Measurements from ENCODE around the gene EBNA1BP2.

The EBNA1BP2 gene

GRCh38 chr1:43199093-43199726 lies 27.1 kb upstream of the EBNA1BP2 start:
- H3K9ac ChIP-seq (ENCODE audit: low read length), result no peak overlapping the region
- peak overlapping the region in 1 of 2 experiments; percentile 16 for H3K18ac ChIP-seq (ENCODE audit: low read depth in 1 of 2, low read length in 2 of 2)
- DNase-seq, result no peak
- H2BK15ac ChIP-seq (ENCODE audit: low read depth, poor library complexity, severe bottlenecking), result no peak overlapping the region
- H3K4me2 ChIP-seq (ENCODE audit: low read length, poor library complexity, severe bottlenecking), result no peak overlapping the region
- no peak overlapping the region for H3K27ac ChIP-seq (ENCODE audit: low read length, poor library complexity, severe bottlenecking)
- H4K8ac ChIP-seq (ENCODE audit: low read length), result no peak overlapping the region
- H3K79me1 ChIP-seq (replicated peaks; ENCODE audit: low read length, poor library complexity, severe bottlenecking), result no peaks in the 10 kb centered on the region
- no peak overlapping the region for H2BK5ac ChIP-seq (ENCODE audit: low read depth, low read length, poor library complexity, severe bottlenecking)
- H3K36me3 ChIP-seq (ENCODE audit: control insufficient read depth in 1 of 2, insufficient read depth in 2 of 2, low read depth in 1 of 2, low read length in 2 of 2), result no peaks in the 10 kb centered on the region
- H3K23ac ChIP-seq (ENCODE audit: low read length in 2 of 2), result no peak overlapping the region
- peaks cover 0 to 11% of the 10 kb centered on the region in 2 experiments for H3K27me3 ChIP-seq (ENCODE audit: control insufficient read depth in 1 of 2, insufficient read depth in 1 of 2, low read length in 2 of 2)
- H3K4ac ChIP-seq (ENCODE audit: low read depth in 1 of 2, low read length in 2 of 2), result no peak overlapping the region
- H2AK5ac ChIP-seq (ENCODE audit: low read length, severe bottlenecking), result no peak overlapping the region
- no peaks in the 10 kb centered on the region for H3K4me1 ChIP-seq (ENCODE audit: control insufficient read depth, insufficient read depth, low read depth, low read length)
- H3K4me3 ChIP-seq (ENCODE audit: insufficient read depth in 1 of 2, low read depth in 1 of 2, low read length in 2 of 2), result no peak overlapping the region
- H4K91ac ChIP-seq (ENCODE audit: low read length), result no peak overlapping the region
- no peak overlapping the region for H3K14ac ChIP-seq (ENCODE audit: low read length in 2 of 2)
- H3K9me3 ChIP-seq (ENCODE audit: control insufficient read depth, low read length), result peaks cover 7% of the 10 kb centered on the region
- no peak overlapping the region for H2BK12ac ChIP-seq (ENCODE audit: low read length in 2 of 2)
- no peak overlapping the region for H2AFZ ChIP-seq (ENCODE audit: low read depth, low read length)
- WGBS, result 78% methylated on average over 8 of the region's 8 CpGs
- H2BK120ac ChIP-seq (ENCODE audit: low read depth, low read length), result no peak overlapping the region

- Histone ChIP-seq H2BK5ac (ENCODE audit: low read depth, low read length, poor library complexity, severe bottlenecking) (no peak overlapping the region), H3K36me3 (ENCODE audit: control insufficient read depth in 1 of 2, insufficient read depth in 2 of 2, low read depth in 1 of 2, low read length in 2 of 2) (no peaks in the 10 kb centered on the region), H3K27ac (ENCODE audit: low read length, poor library complexity, severe bottlenecking) (no peak overlapping the region), H3K4me1 (ENCODE audit: control insufficient read depth, insufficient read depth, low read depth, low read length) (no peaks in the 10 kb centered on the region), H2BK15ac (ENCODE audit: low read depth, poor library complexity, severe bottlenecking) (no peak overlapping the region), H3K4ac (ENCODE audit: low read depth in 1 of 2, low read length in 2 of 2) (no peak overlapping the region), H3K9me3 (ENCODE audit: control insufficient read depth, low read length) (peaks cover 10% of the 10 kb centered on the region), H3K14ac (ENCODE audit: low read length in 2 of 2) (no peak overlapping the region), H3K27me3 (ENCODE audit: control insufficient read depth in 1 of 2, insufficient read depth in 1 of 2, low read length in 2 of 2) (peaks cover 0 to 11% of the 10 kb centered on the region in 2 experiments), H2AFZ (ENCODE audit: low read depth, low read length) (no peak overlapping the region), H4K91ac (ENCODE audit: low read length) (no peak overlapping the region), H3K4me3 (ENCODE audit: insufficient read depth in 1 of 2, low read depth in 1 of 2, low read length in 2 of 2) (no peak overlapping the region), H2BK120ac (ENCODE audit: low read depth, low read length) (no peak overlapping the region), H3K9ac (ENCODE audit: low read length) (no peak overlapping the region), H4K8ac (ENCODE audit: low read length) (no peak overlapping the region), H2BK12ac (ENCODE audit: low read length in 2 of 2) (no peak overlapping the region), H3K79me1 (replicated peaks; ENCODE audit: low read length, poor library complexity, severe bottlenecking) (no peaks in the 10 kb centered on the region), H2AK5ac (ENCODE audit: low read length, severe bottlenecking) (no peak overlapping the region), H3K18ac (ENCODE audit: low read depth in 1 of 2, low read length in 2 of 2) (no peak overlapping the region), H3K4me2 (ENCODE audit: low read length, poor library complexity, severe bottlenecking) (no peak overlapping the region), H3K23ac (ENCODE audit: low read length in 2 of 2) (no peak overlapping the region)
- 75% methylated on average over 2 of the region's 7 CpGs for WGBS
- no peak for DNase-seq
These were observed 25.4 kb upstream of the EBNA1BP2 start for GRCh38 chr1:43197343-43198127.

GRCh38 chr1:43194509-43194908 lies 22.4 kb upstream of the EBNA1BP2 start:
- Histone ChIP-seq H3K79me1 (replicated peaks; ENCODE audit: low read length, poor library complexity, severe bottlenecking) (no peaks in the 10 kb centered on the region), H2BK12ac (ENCODE audit: low read length in 2 of 2) (no peak overlapping the region), H2AK5ac (ENCODE audit: low read length, severe bottlenecking) (no peak overlapping the region), H4K8ac (ENCODE audit: low read length) (no peak overlapping the region), H2BK15ac (ENCODE audit: low read depth, poor library complexity, severe bottlenecking) (no peak overlapping the region), H4K91ac (ENCODE audit: low read length) (no peak overlapping the region), H3K36me3 (ENCODE audit: control insufficient read depth in 1 of 2, insufficient read depth in 2 of 2, low read depth in 1 of 2, low read length in 2 of 2) (no peaks in the 10 kb centered on the region), H2BK5ac (ENCODE audit: low read depth, low read length, poor library complexity, severe bottlenecking) (no peak overlapping the region), H3K14ac (ENCODE audit: low read length in 2 of 2) (no peak overlapping the region), H3K4ac (ENCODE audit: low read depth in 1 of 2, low read length in 2 of 2) (no peak overlapping the region), H2BK120ac (ENCODE audit: low read depth, low read length) (no peak overlapping the region), H3K9ac (ENCODE audit: low read length) (no peak overlapping the region), H3K23ac (ENCODE audit: low read length in 2 of 2) (no peak overlapping the region), H2AFZ (ENCODE audit: low read depth, low read length) (no peak overlapping the region), H3K4me1 (ENCODE audit: control insufficient read depth, insufficient read depth, low read depth, low read length) (no peaks in the 10 kb centered on the region), H3K4me3 (ENCODE audit: insufficient read depth in 1 of 2, low read depth in 1 of 2, low read length in 2 of 2) (no peak overlapping the region), H3K9me3 (ENCODE audit: control insufficient read depth, low read length) (peaks cover 14% of the 10 kb centered on the region), H3K4me2 (ENCODE audit: low read length, poor library complexity, severe bottlenecking) (no peak overlapping the region), H3K27me3 (ENCODE audit: control insufficient read depth in 1 of 2, insufficient read depth in 1 of 2, low read length in 2 of 2) (peaks cover 0 to 11% of the 10 kb centered on the region in 2 experiments), H3K27ac (ENCODE audit: low read length, poor library complexity, severe bottlenecking) (no peak overlapping the region), H3K18ac (ENCODE audit: low read depth in 1 of 2, low read length in 2 of 2) (no peak overlapping the region)
- no peak for DNase-seq

- Histone ChIP-seq H3K79me1 (replicated peaks; ENCODE audit: low read length, poor library complexity, severe bottlenecking) (no peaks in the 10 kb centered on the region), H2AFZ (ENCODE audit: low read depth, low read length) (no peak overlapping the region), H2BK15ac (ENCODE audit: low read depth, poor library complexity, severe bottlenecking) (no peak overlapping the region), H3K14ac (ENCODE audit: low read length in 2 of 2) (no peak overlapping the region), H2BK120ac (ENCODE audit: low read depth, low read length) (no peak overlapping the region), H4K91ac (ENCODE audit: low read length) (no peak overlapping the region), H3K4me3 (ENCODE audit: insufficient read depth in 1 of 2, low read depth in 1 of 2, low read length in 2 of 2) (no peak overlapping the region), H4K8ac (ENCODE audit: low read length) (no peak overlapping the region), H3K36me3 (ENCODE audit: control insufficient read depth in 1 of 2, insufficient read depth in 2 of 2, low read depth in 1 of 2, low read length in 2 of 2) (no peaks in the 10 kb centered on the region), H3K4me2 (ENCODE audit: low read length, poor library complexity, severe bottlenecking) (no peak overlapping the region), H2BK12ac (ENCODE audit: low read length in 2 of 2) (no peak overlapping the region), H3K9ac (ENCODE audit: low read length) (no peak overlapping the region), H2AK5ac (ENCODE audit: low read length, severe bottlenecking) (no peak overlapping the region), H3K9me3 (ENCODE audit: control insufficient read depth, low read length) (peaks cover 4% of the 10 kb centered on the region), H3K4me1 (ENCODE audit: control insufficient read depth, insufficient read depth, low read depth, low read length) (no peaks in the 10 kb centered on the region), H3K18ac (ENCODE audit: low read depth in 1 of 2, low read length in 2 of 2) (no peak overlapping the region), H3K27ac (ENCODE audit: low read length, poor library complexity, severe bottlenecking) (no peak overlapping the region), H3K4ac (ENCODE audit: low read depth in 1 of 2, low read length in 2 of 2) (no peak overlapping the region), H3K27me3 (ENCODE audit: control insufficient read depth in 1 of 2, insufficient read depth in 1 of 2, low read length in 2 of 2) (peaks cover 0 to 4% of the 10 kb centered on the region in 2 experiments), H3K23ac (ENCODE audit: low read length in 2 of 2) (no peak overlapping the region), H2BK5ac (ENCODE audit: low read depth, low read length, poor library complexity, severe bottlenecking) (no peak overlapping the region)
- no peak for DNase-seq
- WGBS, result 100% methylated on average over 1 of the region's 1 CpG
These were observed 16.0 kb upstream of the EBNA1BP2 start for GRCh38 chr1:43188106-43188505.
